ENCODE results near the gene STAM.
"Not testable (repeated sequence)": the region's sequence is repeated elsewhere in the genome, so short reads cannot be mapped to it uniquely, and the experiment has no call there.

The STAM gene

GRCh38 chr10:17643755-17644484 lies at the start of gene STAM:
TSS of gene STAM (plus strand) at chr10:17644151. CDS start at chr10:17644340, 189 bp downstream.
- DNase-seq (ENCODE audit: low read depth): peak; percentile 81

DNA sequence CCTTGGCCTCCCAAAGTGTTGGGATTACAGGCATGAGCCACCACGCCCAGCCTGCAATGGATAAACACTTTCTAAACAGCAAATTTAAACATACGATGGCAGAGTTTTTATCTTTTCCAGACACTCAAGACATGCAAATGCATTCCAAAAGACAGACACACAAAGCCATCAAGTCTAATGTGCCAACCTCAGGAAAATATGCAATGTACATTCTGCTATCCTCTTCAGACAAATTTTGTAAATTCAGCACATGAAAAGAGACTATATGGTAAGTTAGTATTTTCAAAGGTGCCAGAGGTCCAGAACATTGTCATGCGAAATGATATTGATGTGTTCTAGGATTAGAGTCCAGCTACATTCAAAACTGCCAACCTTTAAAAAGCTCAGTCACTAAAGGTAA lies 46.6 kb upstream of the STAM start:
- no peak for DNase-seq (ENCODE audit: low read depth)

DNA sequence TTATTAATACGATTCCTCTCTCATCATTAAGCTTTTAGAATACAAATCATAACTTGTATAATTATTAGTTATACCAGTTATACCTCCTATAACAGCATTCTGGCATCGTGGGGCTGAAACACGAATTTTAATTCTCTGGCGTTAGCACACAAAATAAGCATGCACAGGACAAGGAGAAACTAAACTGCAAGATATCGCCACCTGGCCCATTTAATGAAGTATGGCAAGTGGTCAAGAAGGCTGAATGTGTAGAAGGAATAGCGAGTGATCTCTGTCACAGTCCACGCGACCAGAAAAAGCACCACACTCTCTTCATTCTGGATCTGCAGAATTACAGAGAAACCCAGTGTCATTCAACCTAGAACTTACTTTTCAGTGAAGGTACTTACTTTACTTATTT lies 44.9 kb upstream of the STAM start:
- DNase-seq (ENCODE audit: low read depth): no peak

DNA sequence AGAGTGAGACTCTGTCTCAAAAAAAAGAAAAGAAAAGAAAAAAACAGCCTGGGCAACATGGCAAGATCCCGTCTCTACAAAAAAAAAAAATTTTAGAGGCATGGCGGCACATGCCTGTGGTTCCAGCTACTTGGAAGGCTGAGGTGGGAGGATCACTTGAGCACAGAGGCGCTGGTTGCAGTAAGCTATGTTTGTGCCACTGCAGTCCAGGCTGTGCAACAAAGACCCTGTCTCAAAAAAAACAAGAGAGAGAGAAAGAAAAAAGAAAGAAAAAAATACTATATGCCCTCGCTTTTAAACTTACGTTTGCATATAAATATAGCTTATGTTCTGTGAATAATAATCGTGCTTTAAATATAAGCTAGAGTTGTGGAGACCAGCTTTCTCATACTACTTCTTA lies 38.0 kb upstream of the STAM start:
- no peak for DNase-seq (ENCODE audit: low read depth)

DNA sequence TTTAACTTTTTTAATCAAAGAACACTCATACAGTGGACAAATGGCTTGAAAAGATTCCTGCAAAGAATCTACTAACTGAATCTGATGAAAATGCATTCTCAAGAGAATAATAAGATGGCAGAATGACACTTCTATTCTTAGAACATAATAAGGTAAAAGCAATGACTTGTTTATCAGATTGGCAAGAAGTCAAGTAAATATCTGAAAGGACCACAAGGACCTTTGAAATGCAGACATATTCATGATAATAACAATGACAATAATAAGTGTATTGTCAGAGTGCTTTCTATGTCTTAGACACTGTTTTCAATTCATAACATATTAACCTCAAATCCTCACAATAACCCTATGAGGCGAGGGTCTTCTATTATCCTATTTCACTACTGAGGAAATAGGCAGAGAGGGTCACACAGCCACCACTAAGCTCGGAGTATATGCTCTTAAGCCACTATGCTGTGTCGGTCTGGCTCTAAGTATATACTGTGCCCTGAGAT lies 37.4 kb upstream of the STAM start:
- no peak for DNase-seq (ENCODE audit: low read depth)

DNA sequence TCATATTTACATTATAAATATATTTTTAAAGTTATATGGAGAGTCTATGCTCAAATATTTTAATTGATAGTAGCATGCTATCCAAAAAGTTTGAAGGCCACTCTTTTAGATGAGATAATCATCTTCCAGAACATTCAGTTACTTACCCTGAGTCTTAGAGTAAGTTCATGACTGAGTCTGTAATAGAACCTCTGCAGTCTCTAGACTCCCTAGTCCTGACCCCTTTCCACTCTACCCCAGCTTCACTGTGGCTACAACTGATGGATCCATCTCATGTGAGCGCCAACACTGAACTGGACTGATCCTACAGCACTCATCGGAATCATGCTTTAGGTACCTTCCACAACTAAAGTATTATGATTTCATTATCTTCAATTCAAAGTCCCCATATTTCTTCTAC lies 36.9 kb upstream of the STAM start:
- no peak for DNase-seq (ENCODE audit: low read depth)

DNA sequence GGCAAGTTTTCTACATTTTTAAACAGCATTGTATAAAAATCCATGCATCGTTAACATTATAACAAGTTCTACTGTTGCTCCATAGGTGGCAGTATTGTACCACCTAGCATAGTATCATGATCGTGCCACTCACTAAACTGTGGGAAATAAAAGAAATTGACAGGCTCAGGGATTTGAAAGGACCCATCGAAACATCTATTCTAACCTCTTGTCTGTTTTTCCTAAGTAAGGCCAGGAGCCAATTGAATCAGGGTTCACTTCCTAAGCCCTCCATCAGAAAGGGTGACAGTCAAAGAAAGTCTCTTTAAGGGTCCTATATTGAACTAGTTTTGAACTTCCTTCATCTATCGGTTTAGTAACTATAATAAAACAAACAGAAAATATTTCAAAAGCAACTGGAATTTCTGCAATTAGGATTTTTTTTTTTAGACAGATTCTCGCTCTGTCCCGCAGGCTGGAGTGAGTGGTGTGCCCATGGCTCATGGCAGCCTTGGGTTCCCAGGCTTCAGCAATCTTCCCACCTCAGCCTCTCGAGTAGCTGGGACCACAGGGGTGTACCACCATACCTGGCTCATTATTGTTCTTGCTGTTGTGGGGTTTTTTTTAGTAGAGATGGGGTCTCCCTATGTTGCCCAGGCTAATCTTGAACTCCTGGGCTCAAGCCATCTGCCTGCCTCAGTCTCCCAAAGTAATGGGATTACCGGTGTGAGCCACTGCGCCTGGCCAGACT lies 36.2 kb upstream of the STAM start:
- DNase-seq (ENCODE audit: low read depth): peak; percentile 41

GRCh38 chr10:17609523-17610079 lies 34.4 kb upstream of the STAM start:
- no peak for DNase-seq (ENCODE audit: low read depth)

- no peak for DNase-seq (ENCODE audit: low read depth)
Measured at GRCh38 chr10:17616403-17617030, 27.4 kb upstream of the STAM start.

DNA sequence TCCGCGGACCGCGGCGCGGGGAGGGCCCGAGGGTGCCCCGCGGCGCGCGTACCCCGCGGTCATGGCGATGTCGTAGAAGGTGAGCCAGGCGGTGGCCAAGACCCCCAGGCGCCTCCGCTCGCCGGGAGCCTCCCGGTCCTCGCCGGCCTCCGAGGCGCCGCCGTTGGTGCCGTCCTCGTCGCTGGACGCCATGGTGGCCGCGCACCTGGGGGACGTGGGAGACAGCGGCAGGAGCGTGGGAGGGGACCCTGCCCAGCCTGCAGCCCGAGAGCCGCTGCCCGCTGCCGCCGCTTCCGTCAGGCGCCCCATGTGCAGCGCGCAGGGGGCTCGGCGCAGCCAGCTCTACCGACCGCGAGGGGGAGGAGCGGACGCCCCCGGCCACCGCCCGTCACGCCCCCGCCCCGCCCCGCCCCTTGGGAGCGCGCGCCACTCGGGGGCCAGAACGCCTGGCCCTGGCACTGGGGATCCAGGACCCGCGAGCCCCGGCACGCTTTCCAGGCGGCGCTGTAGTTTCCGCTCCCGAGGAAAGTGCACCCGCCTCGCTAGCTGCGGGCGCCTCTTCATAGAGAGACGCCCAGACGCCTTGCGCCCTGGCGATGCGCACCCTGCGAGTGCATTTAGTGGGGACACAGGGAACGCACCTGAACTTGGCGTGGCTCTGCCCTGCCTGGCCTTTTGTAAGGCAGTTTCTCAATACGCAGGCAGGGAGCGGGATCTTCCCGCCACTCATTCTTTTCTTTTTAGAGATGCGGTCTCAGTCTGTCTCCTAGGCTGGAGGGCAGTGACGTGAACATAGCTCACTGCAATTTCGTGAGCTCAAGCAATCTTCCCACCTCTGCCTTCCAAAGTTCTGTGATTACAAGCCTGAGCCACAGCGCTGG lies 26.7 kb upstream of the STAM start, which contains the start of gene HACD1:
TSS of gene HACD1 (minus strand) at position 344 of the 881 bp plus-strand sequence. CDS start at position 309, 35 bp downstream.
- peak; percentile 35 for DNase-seq (ENCODE audit: low read depth)

DNA sequence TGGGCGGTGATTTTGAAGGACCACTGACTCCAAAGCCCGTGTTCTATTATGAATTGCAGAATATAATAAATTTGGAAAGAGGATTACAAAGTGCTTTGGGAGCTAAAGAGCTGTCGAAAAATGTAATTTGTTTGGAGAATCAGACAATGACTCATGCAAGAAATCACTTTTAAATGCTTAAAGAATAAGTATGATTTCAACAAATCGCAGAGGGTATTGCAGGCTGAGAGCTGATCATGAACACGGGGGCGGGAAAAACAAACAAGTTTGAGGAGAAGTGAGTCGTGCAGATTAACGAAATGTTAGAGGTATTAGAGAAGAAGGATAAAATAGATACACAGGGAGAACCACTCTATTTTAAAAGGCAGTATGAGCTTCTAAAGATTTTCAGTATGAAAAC lies 21.9 kb upstream of the STAM start:
- DNase-seq (ENCODE audit: low read depth): no peak

DNA sequence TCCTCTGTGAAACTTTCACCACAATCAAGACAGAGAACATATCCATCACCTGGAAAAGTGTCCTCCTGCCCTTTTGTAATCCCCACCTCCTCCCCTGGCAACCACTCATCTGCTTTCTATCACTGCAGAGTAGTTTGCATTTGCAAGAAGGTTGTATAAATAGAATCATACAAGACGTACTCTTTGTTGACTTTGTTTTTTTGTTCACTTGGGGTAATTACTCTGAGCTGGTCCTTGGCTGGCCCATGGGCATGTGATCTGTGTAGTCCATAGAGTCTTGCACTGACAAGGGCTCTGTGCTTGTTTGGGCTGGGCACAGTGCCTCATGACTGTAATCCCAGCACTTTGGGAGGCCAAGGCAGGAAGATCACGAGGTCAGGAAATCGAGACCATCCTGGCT lies 19.0 kb upstream of the STAM start:
- DNase-seq (ENCODE audit: low read depth): no peak

- no peak for DNase-seq (ENCODE audit: low read depth)
Measured at GRCh38 chr10:17626656-17627055, 17.3 kb upstream of the STAM start.

DNA sequence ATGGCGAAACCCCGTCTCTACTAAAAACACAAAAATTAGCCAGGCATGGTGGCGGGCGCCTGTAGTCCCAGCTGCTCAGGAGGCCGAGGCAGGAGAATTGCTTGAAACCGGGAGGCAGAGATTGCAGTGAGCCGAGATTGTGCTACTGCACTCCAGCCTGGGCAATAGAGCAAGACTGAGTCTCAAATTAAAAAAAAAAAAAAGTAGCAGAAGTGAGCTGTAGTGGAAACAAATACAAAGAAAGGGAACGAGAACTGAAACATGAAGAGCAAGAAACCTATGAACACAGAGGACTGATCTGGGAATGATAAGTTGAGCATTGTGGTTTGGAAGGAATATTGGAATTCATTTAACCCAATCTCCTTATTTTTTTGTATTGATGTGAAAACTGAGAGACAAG lies 11.4 kb upstream of the STAM start:
- not testable (repeated sequence) for DNase-seq (ENCODE audit: low read depth)

DNA sequence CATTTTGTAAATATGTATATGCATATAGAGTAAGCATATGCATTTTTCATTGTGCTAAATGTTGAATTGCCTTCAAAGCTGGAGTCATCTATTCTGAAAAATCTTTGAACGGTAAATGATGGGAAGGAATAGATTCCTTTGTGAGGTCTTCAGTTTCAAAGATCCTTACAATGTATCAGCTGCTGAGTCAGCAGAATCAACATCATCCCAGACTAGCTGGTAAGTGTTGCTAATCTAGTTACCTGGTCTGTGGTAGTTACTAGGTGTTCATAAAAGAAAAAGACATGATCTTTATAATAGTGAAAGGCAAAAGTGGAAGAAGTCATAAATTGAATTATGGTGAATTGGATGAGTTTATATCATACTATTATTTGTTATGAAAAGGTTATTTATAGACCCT lies 10.6 kb upstream of the STAM start:
- DNase-seq (ENCODE audit: low read depth): no peak

GRCh38 chr10:17637869-17638268 lies 6.1 kb upstream of the STAM start:
- no peak for DNase-seq (ENCODE audit: low read depth)

DNA sequence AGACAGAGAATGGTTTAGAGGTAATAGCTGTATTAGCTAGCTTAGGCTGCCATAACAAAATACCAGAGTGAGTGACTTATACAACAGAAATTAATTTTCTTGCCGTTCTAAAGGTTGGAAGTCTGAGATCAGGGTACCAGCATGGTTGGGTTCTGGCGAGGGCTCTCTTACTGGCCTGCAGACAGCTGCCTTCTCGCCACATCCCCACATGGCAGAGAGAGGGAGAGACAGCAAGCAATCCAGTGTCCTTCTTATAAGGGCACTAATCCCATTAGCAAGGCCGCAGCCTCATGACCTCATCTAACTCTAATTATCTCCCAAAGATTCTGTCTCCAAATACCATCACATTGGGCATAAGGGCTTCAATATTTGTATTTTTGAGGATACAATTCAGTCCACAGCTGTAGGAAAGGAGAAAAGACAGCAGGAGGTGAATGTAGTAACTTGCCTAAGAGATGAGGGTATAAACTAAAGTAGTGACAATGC lies 3.6 kb upstream of the STAM start:
- DNase-seq (ENCODE audit: low read depth): no peak

DNA sequence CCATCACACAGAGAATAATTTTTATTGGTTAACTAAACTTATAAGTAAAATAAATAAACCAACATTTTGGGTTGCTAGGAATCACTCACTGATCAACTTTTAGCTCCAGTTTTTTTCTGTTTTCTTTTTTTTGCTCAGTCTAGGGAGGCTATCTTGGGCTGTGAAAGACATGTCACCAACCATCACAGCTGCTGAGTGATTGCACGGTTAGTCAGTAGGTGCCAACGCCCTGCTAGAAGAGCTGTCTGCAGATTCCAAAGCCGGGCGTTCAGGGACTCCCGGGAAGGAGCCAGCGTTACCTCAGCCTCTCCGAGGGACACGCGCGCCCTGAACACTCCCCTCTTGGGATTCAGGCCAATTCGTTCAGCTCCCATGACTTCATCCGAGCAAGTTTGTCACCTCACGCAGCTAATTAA lies 604 bp upstream of the STAM start:
- DNase-seq (ENCODE audit: low read depth): peak; percentile 55

- DNase-seq (ENCODE audit: low read depth): no peak
Measured at GRCh38 chr10:17644485-17644943, 563 bp downstream of the STAM start.

DNA sequence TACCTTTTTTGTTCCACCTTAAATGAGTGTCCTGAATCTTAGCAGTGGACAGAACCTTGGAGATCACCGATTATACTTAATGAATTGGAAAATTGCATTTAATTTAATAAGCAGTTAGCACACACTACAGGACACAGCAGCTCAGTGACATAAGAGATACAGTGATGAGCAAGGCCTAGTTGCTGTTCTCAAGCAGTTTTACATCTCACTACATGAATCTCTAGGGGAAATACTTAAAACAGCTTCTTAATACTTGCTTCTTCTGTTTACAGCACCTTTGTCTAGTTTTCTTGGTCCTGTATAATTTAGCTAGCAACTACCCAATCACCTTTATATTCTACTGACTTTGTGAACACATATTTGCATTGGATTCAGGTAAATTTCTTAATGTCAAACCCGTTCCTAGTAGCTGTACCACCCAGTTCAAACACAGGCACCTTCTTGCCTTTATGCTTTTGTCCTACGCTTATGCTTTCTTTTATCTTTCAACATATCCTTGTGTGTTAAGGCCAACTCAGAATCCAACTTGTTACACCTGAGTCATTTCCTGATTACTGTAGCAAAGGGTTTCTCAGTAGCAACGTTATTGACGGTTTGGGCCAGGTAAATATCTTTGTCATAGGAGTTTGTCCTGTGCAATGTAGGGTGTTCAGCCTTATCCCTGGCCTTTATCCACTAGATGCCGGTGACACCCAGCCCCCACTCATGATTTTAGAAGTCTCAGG lies 1.8 kb downstream of the STAM start:
- DNase-seq (ENCODE audit: low read depth): no peak

- no peak for DNase-seq (ENCODE audit: low read depth)
Measured at GRCh38 chr10:17647326-17647725, 3.4 kb downstream of the STAM start.

Data from stromal cell of bone marrow (primary cell).